GM18951 (cell line): Measurements from ENCODE around the gene GAS6.
"Not testable (repeated sequence)": the region's sequence is repeated elsewhere in the genome, so short reads cannot be mapped to it uniquely, and the experiment has no call there.

Source experiments
- POLR2A ChIP-seq: IDR thresholded peaks from 4 replicates; pipeline ENCODE4 v1.6.1; 2011; ENCODE audit warnings: mild to moderate bottlenecking; ENCODE audit not compliant: insufficient read length, insufficient read depth; ENCODE audit errors: extremely low read depth
- in situ Hi-C: fragments of 300-500 bp; cut with MboI; formaldehyde crosslinking; loops from one replicate; pipeline ENCODE4 v1.12.0; 2022; ENCODE audit warnings: low sequenced_read_pairs, mixed read lengths, inconsistent platforms; ENCODE audit not compliant: unreplicated experiment

The GAS6 gene

GRCh38 chr13:113796211-113796963 lies 67.5 kb downstream of the GAS6 start:
- in situ Hi-C loops = no loop called here
- no peak for TF ChIP-seq POLR2A

DNA sequence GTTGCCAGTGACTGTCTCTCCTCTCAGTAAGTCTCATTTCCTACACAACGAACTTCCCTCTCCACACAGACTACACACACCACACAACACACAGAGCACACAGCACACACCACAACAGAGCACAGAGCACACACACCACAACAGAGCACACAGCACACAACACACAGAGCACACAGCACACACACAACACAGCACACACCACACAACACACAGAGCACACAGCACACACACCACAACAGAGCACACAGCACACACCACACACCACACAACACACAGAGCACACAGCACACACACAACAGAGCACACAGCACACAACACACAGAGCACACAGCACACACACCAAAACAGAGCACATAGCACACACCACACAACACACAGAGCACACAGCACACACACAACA lies 68.5 kb downstream of the GAS6 start:
- in situ Hi-C loops = not testable (repeated sequence)

DNA sequence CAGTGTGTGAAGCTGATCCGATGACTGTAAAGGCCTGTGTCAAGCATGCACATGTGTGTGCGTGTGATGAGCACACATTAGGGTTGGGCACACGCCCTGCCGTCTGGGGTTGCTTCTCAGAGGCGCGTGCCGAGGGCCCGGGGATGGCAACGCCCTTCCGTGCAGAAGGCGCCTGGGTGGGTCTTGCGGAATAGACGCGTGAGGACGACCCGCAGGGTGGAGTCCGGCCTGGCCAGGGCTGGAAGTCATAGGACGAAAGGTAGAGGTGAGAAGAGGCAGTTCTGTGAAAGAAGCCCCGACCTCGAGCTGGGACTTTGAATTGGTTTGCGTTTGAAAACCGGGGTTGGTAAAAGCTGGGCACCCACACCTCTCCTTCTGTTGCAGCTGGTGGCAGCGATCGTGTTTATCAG lies 69.1 kb downstream of the GAS6 start:
- TF ChIP-seq POLR2A = no peak
- in situ Hi-C loops = no loop called here

DNA sequence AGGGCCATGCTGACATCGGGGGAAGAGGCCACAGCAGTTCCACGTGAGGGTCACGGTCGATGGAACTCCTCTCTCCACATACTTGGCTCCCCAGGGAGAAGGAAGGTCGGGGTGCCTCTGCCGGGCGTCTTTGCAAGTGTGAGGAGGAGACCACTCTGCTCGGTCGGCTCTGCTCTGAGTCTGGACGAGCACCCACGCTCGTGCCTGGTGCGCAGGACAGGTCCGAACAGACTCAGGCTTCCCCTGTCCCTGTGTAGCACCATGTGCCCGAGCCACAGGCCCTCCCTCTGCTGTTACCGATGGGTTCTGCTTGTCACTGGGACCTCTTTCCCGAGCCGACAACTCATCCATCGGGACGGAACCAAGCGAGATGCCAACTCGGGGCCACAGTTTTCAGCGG lies 69.8 kb downstream of the GAS6 start:
- in situ Hi-C loops = no loop called here

GRCh38 chr13:113793718-113794085 lies 70.2 kb downstream of the GAS6 start:
- in situ Hi-C loops = no loop called here
- no peak for TF ChIP-seq POLR2A

More for the DNA sequence above, 69.8 kb downstream of the GAS6 start:
- TF ChIP-seq POLR2A = no peak

DNA sequence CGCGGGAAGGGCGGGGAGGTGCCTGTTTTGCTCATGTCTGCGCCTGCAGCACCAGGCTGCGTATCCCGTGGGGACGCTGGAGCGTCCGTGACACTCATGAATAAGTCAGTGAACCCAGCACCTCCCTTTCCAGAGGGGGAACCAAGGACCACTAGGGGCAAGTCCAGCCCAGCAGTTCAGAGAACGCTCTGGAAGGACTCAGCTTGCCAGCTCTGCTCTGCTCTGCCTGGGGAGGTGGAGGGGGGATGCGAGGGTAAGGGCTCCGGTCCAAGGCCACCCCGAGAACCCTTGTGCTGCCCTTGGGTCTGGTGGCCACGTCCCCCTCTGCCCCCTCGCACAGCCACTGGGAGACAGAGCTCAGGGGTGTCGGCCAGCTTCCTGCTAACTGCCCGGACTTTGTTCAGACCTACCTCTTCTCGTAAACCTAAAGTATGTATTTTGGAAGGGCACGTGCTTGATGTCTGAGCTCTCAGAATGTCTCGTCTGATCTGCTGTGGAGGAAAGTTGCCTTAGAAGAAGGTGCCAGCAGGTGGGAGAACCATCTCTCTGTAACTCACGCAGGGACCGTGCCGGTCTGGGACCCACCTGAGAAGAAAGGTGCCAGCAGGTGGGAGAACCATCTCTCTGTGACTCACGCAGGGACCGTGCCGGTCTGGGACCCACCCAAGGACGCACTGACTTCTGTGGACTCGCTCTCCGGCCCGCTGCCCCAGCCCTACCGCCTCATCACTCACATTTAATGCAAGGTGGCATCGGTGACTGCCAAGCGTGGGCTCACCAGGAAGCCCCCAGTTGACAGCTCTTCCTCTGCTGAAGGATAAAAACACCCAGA lies 70.8 kb downstream of the GAS6 start:
- no peak for TF ChIP-seq POLR2A
- in situ Hi-C loops = no loop called here

DNA sequence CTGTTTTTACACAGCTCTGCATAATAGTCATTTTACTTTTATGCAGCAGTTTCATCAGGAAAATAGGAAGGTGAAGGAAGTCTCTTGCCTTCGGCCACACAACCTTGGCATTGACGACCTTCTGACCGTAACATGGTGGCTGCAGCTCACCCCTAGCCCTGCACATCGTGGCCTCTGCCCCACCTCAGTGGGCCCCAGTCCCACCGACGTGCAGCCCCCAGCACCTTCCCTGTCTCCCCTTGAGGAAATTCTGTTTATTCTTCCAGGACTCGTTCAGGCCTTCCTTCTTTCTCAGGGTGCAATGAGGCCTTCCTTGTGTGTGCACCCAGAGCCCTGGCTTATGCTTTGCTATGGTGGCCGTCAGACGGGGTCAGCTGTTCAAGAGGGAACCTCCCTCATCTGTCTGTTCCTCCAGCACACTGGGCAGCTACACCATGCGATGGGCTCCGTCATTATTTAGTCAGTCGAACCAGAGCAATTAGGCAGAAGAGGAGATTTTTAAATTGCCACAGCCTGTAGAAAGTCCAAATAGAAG lies 71.6 kb downstream of the GAS6 start:
- TF ChIP-seq POLR2A = no peak
- in situ Hi-C loops = no loop called here

GRCh38 chr13:113791761-113792160 lies 72.1 kb downstream of the GAS6 start:
- TF ChIP-seq POLR2A = no peak
- in situ Hi-C loops = no loop called here

DNA sequence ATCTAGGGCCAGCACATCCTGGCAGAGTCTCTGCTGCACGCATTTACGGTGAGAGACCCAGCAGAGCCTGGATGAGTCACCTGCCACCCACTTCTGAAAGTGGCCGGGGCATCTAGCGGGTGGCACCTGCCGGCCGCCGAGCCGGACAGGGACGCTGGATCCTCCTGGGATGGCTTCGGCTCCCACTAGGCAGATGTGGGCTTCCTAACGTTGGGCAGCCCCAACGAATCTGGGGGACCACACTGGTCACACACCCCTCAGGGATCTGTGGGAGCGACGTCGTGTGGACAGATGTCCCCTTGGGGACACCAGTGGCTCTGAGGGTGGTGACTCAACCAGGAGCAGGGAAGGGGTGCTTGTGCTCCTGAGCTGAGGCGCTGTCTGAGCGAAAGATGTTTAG lies 72.7 kb downstream of the GAS6 start:
- in situ Hi-C loops = no loop called here
- TF ChIP-seq POLR2A = no peak

DNA sequence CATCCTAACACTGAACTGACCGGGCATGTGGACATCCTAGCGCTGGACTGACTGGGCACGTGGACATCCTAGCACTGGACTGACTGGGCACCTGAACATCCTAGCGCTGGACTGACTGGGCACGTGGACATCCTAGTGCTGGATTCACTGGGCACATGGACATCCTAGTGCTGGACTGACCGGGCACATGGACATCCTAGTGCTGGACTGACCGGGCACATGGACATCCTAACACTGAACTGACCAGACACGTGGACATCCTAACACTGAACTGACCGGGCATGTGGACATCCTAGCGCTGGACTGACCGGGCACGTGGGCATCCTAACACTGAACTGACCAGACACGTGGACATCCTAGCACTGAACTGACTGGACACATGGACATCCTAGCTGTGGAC lies 73.9 kb downstream of the GAS6 start:
- in situ Hi-C loops = not testable (repeated sequence)

DNA sequence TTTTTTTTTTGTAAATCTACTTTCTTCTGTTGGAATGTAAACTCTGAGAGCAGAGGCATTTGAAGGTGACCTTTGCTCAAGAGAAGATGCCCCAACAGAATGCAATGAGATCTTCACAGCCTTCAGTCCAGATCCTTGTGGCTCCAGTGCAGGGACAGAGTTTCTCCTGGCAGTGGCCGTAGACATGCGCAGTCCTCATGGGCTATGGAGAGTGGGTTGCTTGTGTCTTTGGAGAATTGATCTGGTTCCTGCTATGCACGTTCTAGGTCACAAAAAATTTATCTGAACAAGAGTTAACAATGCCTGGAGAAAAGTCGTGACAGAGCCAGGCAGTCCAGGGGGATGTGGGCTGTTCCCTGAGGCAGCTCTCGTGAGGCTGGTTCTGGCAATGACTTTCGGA lies 74.7 kb downstream of the GAS6 start:
- no peak for TF ChIP-seq POLR2A
- in situ Hi-C loops = no loop called here

GRCh38 chr13:113788413-113789135 lies 75.3 kb downstream of the GAS6 start:
- in situ Hi-C loops = no loop called here
- TF ChIP-seq POLR2A = no peak

DNA sequence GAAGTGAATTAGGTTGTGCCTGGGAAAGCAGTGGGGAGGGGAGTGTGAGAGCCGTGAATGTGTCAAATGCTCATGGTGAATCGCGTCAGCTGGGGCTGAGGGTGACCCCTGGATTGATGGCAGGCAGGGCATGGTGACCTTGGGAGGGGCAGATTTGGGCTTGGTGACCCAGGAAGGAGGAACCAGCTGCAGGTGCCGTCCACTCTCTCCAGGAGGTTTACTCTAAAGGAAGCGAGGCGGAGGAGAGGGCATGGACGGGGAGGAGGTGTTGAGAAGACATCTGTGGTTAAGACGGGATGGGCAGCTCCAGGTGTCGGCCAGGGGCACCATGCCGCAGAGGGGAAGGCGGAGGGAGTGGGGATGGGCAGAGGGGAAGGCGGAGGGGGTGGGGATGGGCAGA lies 76.2 kb downstream of the GAS6 start:
- TF ChIP-seq POLR2A = no peak
- in situ Hi-C loops = no loop called here
